Measurements from ENCODE around the gene ECEL1. TPM values are rescaled to one million over a fixed set of nuclear protein-coding genes. Genes with fewer than 3 reads are reported as not detected.

The ECEL1 gene
- total and polyA plus RNA-seq, 4 donors, result 0.09 to 0.35 (median 0.23) TPM

- DNase-seq, result no peak
- 79 to 86% methylated on average over 10 of the region's 10 CpGs for WGBS, 2 donors
- Histone ChIP-seq H3K9me3 (ENCODE audit: control insufficient read depth in 4 of 4, insufficient read depth in 3 of 4, low read length in 3 of 4) (peaks cover 0 to 3% (median 0%) of the 10 kb centered on the region in 4 donors), H3K4me3 (no peak overlapping the region), H3K9ac (ENCODE audit: insufficient read depth in 1 of 2, low read length in 2 of 2) (no peak overlapping the region), H3K27me3 (ENCODE audit: control insufficient read depth in 3 of 3, insufficient read depth in 3 of 3, low read length in 2 of 3) (peaks cover 0 to 17% (median 2%) of the 10 kb centered on the region in 3 donors), H3K36me3 (ENCODE audit: control insufficient read depth in 4 of 4, insufficient read depth in 4 of 4, low read length in 4 of 4) (no peaks in the 10 kb centered on the region), H3K4me1 (ENCODE audit: control insufficient read depth in 5 of 5, insufficient read depth in 5 of 5, low read length in 5 of 5) (no peaks in the 10 kb centered on the region), H3K27ac (ENCODE audit: low read depth in 1 of 2, low read length in 1 of 2) (no peak overlapping the region)
- no peak for ATAC-seq (ENCODE audit: insufficient read depth, low FRiP score)
- TF ChIP-seq CTCF (IDR thresholded peaks at IDR 0.05; ENCODE audit: control extremely low read depth, extremely low read depth), result no peak
These were observed 6.3 kb upstream of the ECEL1 start for GRCh38 chr2:232493701-232494474.

- ATAC-seq (ENCODE audit: insufficient read depth, low FRiP score) (no peak), DNase-seq (no peak)
- 85 to 92% methylated on average over 24 of the region's 24 CpGs for WGBS, 2 donors
- Histone ChIP-seq H3K9me3 (ENCODE audit: control insufficient read depth in 4 of 4, insufficient read depth in 3 of 4, low read length in 3 of 4) (peaks cover 0 to 3% (median 0%) of the 10 kb centered on the region in 4 donors), H3K36me3 (ENCODE audit: control insufficient read depth in 4 of 4, insufficient read depth in 4 of 4, low read length in 4 of 4) (no peaks in the 10 kb centered on the region), H3K27me3 (ENCODE audit: control insufficient read depth in 3 of 3, insufficient read depth in 3 of 3, low read length in 2 of 3) (peaks cover 0 to 22% (median under 1%) of the 10 kb centered on the region in 3 donors), H3K4me3 (no peak overlapping the region), H3K4me1 (ENCODE audit: control insufficient read depth in 5 of 5, insufficient read depth in 5 of 5, low read length in 5 of 5) (no peaks in the 10 kb centered on the region), H3K9ac (ENCODE audit: insufficient read depth in 1 of 2, low read length in 2 of 2) (no peak overlapping the region), H3K27ac (ENCODE audit: low read depth in 1 of 2, low read length in 1 of 2) (no peak overlapping the region)
- no peak for TF ChIP-seq CTCF (IDR thresholded peaks at IDR 0.05; ENCODE audit: control extremely low read depth, extremely low read depth)
These were observed 5.5 kb upstream of the ECEL1 start for GRCh38 chr2:232492963-232493700.

GRCh38 chr2:232492236-232492848 is 4.7 kb upstream of the ECEL1 start:
- Histone ChIP-seq H3K4me1 (ENCODE audit: control insufficient read depth in 5 of 5, insufficient read depth in 5 of 5, low read length in 5 of 5) (peaks cover 0 to 2% (median 0%) of the 10 kb centered on the region in 5 donors), H3K9ac (ENCODE audit: insufficient read depth in 1 of 2, low read length in 2 of 2) (no peak overlapping the region), H3K9me3 (ENCODE audit: control insufficient read depth in 4 of 4, insufficient read depth in 3 of 4, low read length in 3 of 4) (peaks cover 0 to 3% (median 0%) of the 10 kb centered on the region in 4 donors), H3K36me3 (ENCODE audit: control insufficient read depth in 4 of 4, insufficient read depth in 4 of 4, low read length in 4 of 4) (no peaks in the 10 kb centered on the region), H3K27me3 (ENCODE audit: control insufficient read depth in 3 of 3, insufficient read depth in 3 of 3, low read length in 2 of 3) (peaks cover 0 to 24% (median 3%) of the 10 kb centered on the region in 3 donors), H3K4me3 (no peak overlapping the region), H3K27ac (ENCODE audit: low read depth in 1 of 2, low read length in 1 of 2) (no peak overlapping the region)
- DNase-seq, result no peak
- 74 to 76% methylated on average over 8 of the region's 8 CpGs for WGBS, 2 donors
- no peak for ATAC-seq (ENCODE audit: insufficient read depth, low FRiP score)
- TF ChIP-seq CTCF (IDR thresholded peaks at IDR 0.05; ENCODE audit: control extremely low read depth, extremely low read depth), result no peak
